Activated CD4-positive, CD25-positive, alpha-beta regulatory T cell treated with anti-CD3 and anti-CD28 coated beads, Interleukin-2, amount 50 U/mL, for 72 hours (primary cell): Measurements from ENCODE around the gene SCYL3.
"Not testable (repeated sequence)": the region's sequence is repeated elsewhere in the genome, so short reads cannot be mapped to it uniquely, and the experiment has no call there.

Experiments
- DNase-seq: peaks from one replicate; pipeline ENCODE4 v3.0.0; 2021

The SCYL3 gene, protein sequence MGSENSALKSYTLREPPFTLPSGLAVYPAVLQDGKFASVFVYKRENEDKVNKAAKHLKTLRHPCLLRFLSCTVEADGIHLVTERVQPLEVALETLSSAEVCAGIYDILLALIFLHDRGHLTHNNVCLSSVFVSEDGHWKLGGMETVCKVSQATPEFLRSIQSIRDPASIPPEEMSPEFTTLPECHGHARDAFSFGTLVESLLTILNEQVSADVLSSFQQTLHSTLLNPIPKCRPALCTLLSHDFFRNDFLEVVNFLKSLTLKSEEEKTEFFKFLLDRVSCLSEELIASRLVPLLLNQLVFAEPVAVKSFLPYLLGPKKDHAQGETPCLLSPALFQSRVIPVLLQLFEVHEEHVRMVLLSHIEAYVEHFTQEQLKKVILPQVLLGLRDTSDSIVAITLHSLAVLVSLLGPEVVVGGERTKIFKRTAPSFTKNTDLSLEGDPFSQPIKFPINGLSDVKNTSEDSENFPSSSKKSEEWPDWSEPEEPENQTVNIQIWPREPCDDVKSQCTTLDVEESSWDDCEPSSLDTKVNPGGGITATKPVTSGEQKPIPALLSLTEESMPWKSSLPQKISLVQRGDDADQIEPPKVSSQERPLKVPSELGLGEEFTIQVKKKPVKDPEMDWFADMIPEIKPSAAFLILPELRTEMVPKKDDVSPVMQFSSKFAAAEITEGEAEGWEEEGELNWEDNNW

DNA sequence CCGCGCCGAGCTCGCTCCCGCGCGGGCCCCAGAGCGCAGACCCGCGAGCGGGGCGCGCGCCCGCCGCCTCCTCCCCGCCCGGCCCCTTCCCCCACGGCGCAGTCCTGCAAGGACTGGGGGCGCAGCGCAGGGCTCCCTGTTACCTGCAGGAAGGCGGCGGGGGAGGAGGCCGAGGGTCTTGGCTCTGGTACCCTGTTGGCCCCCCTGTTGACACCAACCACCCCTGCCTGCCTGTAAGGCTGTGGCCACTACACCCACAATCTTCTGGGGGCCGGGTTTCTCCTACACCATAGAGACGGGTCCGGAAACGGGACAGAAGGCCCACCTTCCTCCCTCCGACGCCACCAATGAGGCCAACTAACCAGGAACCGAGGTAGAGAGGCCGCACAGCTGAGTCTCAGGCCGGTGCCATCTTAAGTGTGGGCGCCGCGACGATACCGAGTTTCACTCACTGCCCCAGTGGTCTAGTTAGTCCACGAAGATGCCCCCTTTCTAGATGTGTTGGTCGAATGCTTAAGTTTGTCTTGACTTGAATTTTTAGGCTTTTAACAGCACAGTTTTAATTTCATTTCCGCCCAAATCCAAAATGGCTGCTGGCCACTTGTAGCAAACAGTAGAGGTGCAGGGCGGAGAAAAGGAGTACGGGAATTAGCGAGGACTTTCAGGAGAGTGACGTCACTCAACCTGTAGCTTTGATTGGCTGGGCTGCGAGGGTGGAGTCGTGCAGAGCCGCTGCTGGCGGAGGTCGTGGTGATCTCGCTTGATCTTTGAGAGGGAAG, at the start of gene SCYL3:
TSS of gene SCYL3 (minus strand) at position 252 of the 779 bp plus-strand sequence. CDS start 5,056 bp downstream, outside the sequence.
- peak; percentile 82 for DNase-seq

DNA sequence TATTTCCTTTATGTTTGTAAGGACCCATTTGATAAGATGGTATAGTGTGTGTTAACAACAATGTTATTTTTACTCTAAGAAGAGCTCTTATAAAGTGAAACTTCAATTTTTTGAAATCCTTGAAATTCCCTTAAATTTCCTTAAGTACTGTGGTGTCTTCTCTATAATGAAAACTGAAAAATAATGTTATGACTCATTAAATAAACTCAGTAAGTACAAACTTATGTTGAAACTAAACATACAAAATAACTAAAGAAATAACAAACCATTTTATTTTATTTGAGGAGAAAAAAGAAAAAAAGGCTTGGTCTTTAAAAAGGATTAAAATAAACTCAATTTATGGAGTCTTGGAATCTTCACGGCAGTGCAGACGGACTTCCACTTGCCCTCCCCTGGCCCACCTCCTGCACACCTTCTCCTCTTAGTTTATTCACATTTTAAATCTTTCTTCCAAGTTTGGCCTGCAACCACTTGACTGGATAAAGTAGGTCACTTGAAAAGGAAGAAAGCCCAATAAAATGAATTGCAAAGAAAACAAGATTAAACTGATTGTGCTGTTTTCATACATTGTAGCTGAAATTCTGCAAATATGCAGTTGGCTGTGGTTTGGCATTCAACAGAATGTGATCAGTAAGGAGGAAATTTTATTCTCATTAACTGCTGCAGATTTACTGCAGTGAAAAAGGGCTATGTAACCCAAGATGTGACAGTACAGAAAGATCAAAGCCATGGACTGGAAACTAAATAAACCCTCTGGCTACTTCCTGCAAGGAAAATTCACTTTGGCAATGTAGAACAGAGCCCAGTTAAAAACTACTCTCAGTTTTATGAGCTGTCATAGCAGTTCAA, 48.5 kb upstream of the SCYL3 start:
- no peak for DNase-seq

DNA sequence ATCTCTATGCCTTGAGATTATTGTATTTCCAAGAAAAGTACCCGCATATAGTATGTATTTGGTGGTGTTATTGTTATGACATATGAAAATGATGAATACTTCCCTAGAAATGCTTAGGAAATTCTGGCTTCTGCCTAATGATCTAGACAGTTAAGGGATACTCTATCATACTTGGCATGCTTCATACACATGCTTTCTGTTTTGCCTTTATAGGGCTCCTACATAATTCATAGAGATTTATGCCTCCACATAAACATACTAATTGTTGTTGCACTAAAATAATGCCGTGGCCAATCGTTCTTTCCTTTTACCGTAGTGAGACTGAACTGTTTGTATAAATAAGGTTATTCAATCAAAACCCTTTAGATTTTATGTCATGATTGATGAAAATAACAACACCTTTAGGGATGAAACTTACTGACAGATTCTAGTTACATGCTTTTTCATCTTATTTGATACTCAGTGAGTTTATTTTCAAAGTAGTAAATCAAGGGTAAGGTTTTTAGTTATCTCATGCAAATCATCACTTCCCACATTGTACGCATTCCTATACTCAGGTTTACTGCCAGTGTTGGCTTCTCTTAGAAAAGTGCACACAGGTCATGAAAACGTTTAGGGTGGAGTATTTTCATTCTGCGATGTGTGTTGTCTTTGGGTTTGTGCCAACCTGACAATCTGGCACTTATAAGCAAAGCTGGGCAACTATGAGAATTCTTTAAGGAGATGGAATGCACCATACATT, 40.5 kb upstream of the SCYL3 start:
- DNase-seq = no peak

DNA sequence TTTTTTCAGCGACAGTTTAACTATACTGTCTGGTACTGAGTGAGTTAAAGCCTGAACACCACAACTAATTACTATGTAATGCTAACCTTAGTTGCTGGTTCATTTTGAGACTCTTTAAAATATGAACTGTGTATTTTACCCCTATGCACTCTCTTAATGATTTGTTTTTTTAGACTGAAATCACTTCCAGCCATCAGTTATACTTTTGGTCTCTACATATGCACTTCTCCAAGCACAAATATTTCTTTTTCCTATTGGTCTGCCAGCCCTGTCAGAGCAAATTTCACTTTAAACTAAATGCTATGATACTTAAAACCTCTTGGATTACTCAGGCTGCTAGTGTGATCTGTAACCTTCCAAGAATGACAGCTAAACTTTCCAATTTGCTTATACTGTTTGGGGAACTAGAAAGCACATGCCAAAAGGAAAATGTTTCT, 38.1 kb upstream of the SCYL3 start:
- DNase-seq = no peak

DNA sequence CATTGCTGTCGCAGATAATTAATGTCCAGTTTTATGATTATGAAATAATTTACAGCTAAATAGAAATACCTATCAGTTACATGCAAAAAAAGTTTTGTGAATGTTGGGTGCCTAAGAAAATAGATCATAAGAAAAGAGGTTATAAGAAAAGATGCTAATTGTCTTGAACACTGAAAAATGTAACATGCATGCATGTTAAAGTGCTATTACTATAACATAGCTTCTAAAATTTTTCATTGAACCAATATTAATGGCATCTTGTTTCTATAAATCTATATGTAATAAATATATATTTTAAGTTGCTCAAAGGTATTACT, 35.5 kb upstream of the SCYL3 start:
- no peak for DNase-seq

DNA sequence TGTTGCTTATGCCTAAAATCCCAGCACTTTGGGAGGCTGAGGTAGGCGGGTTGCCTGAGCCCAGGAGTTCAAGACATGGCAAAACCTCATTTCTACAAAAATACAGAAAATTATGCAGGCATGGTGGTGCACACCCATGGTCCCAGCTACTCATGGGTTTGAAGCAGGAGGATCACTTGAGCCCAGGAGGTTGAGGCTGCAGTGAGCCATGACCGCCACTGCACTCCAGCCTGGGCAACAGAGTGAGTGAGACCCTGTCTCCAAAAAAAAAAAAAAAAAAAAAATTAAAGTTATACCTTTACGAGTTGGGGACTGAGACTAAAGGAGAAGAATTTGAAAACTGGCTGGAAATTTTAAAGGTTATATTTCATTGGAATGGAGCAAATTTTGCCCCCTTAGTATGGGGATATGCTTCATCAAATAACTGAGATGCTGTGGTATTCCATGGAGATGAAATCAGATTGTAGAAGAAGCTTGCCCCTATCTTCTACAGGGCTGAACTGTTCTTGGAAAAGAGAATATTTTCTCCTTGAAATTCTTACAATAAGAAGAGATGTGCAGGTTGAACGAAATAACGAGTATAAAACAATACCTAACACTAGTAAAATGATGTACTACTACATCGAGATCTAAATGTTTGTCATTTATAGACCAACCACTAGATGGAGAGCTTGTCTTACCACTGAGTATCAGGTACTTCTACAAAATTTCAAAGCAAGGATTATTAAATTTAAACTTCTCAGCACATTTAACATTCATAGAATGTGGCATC, 34.9 kb upstream of the SCYL3 start:
- no peak for DNase-seq

DNA sequence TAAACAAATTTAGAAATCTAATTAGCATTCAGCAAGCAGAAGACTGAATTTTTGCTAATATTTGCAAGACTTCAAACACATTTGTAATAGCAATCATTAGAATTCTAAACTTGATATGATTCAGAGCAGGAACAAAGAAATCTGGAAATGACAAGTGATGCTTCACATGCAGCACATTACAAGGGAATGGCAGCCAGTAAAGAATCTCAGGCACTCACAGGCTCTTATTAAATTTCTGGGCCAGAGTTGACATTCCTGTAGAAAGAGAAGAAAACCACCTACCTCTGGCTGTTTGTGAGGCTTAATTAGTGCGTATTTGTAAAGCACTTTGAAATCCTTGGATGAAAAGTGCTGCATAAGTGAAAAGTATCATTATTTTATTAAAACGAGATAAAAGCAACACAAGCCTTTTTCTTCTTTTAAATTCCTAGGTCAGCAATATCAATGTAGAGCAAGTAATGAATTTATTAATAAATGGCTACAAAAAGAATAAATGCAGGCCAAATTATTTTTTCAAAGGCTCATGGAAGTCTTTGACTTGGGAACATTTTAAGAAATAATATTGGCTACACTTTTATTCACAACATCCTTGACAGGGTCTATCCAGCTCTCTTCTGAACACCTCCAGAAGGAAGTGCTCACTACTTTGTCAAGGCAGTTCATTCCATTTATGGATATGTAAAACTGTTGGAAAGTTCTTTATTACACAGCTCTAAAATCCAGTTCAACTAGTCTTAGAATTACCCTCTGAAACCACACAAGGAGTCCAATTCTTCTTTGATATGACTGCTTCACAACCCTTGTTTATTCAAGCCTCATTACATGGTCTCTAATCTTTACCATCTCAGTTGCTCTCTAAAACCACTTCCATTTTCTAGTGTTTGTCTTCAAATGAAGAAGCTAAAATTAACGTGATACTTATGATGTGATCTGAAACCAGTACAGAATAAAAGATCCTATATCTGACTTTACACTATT, 32.1 kb upstream of the SCYL3 start:
- DNase-seq = no peak

DNA sequence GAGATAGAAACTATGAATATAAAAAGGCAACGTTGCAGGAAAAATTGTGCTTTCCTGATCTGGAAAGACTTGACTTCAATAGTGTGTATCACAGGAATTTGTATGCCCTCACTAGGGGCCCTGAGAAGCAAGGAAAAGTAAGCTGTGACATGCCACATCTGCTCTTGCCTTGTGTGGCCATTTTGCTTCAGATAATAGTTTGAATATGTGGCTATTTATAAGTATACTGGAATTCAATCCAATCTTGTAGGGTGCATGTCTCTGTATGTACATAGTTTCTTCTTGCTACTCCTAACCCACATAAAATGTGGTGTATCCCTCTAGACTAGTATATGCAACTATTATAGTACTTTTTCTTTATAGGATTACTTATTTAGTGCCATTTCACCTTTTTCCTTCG, 31.1 kb upstream of the SCYL3 start:
- no peak for DNase-seq

DNA sequence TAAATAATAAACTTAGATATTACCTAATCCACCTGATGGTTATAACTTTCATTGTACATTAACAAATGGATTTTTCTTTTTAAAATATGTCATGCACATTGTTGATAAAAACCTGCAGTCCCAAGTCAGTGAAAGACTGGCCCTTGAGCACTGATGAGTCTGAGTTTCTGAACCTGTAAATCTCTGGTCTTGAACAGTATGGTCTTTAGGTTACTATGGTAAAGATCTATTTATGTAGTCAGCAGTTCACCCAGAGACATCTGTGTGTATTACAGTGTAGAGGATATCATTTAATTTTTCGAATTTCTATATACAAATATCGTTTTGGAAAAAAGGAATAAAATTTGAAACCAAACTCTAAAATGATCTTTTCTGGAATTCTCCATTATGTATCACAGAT, 30.4 kb upstream of the SCYL3 start:
- DNase-seq = no peak

DNA sequence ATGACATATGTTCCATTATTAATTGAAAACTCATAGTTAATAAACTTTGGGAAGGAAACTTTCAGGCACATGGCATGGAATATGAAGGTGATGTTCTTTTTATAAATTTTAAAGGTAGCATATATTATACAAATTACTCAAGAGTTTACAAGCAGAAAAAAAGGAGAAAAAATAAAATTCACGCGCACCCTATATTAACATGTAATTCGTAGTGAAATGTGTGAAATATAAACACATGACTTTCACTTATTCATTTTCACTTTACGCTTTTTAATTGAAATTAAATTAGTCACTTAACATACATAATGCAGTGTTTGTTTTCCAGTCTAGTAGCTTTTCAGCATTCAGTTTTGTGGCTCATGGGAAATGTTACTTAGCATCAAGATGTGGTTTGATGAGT, 27.4 kb upstream of the SCYL3 start:
- DNase-seq = no peak

DNA sequence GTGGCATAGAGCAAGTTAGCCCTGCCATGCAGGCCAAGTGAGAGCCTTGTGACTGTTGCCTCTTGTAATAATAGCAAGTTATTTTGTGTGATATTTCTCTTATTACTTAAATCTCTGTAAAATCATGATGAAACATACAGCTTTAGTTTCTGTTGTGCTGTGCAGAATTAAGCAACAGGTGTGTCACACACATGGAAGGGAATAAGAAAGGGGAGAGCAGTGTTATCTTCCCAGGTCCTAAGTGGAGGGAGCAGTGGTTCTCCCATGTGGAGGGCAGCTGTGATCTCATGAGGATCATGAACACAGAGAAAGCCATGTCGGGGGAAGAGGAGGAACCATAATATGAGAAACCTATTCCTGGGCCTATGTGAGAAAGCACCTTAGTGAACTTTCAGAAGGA, 25.2 kb upstream of the SCYL3 start:
- no peak for DNase-seq

DNA sequence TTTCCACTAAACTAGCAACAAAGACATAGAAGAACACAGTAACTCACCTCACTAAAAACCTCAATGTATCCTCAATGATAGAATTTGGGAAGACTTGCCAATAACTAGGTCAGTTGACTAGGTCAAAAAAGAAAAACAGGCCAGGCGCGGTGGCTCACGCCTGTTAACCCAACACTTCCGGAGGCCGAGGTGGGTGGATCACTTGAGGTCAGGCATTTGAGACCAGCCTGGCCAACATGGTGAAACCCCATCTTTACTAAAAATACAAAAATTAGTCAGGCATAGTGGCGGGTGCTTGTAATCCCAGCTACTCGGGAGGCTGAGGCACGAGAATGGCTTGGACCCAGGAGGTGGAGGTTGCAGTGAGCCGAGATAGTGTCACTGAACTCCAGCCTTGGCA, 24.5 kb upstream of the SCYL3 start:
- not testable (repeated sequence) for DNase-seq

DNA sequence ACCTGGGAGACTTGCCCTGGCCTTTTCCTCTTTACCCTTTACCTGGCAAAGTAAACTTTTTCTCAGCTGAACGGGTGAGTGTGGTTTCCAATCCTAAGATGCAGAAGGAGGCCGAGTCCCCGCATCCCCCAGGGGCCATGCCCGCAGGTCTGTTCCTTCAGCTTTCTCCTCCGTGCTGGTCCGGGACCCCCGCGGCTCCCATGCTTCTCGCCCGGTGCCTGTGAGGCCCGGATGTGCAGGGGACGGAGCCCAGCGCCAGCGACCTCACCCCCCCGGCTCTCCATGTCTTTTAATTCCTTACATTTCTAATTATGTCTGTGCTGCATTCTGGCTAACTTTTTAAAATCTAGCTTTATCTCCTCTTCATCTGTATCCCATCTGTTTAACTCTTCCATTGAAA, 21.5 kb upstream of the SCYL3 start:
- no peak for DNase-seq

DNA sequence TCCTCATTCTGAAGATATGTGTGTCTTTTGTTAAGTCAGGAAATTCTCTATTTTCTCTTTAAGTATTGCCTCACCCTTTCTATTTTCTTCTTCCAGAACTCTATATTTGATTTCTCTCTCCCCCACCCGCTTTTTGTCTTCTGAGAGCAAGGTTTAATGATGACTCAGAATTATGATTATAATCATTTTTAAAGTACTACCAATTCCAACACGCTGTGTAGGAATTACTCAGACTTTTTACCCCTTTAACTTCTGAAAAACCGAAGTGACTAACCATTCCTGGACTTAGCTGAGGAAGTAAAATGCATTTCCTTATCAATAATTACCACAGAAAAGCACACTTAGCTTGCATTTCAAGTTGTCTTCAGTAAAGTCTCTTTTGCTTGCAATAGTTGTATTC, 20.8 kb upstream of the SCYL3 start:
- no peak for DNase-seq

DNA sequence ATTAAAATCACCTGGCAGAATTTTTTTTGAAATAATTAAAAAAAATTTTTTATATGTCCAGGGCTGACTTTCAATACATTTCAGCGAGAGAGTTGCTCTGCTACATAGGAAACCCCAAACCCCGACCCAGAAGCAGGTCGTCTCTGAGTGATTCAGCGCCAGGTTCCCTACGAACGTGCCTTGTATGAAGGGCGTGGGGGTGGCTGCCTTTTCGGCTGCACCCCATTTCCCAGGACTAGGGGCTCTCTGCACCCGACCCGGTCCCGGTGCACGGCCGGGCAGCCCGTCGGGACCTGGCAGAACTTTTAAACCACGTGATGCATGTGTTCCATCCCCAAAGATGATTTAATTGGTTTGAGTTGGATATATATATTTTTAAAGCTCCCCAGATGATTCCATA, 15.8 kb upstream of the SCYL3 start:
- no peak for DNase-seq

DNA sequence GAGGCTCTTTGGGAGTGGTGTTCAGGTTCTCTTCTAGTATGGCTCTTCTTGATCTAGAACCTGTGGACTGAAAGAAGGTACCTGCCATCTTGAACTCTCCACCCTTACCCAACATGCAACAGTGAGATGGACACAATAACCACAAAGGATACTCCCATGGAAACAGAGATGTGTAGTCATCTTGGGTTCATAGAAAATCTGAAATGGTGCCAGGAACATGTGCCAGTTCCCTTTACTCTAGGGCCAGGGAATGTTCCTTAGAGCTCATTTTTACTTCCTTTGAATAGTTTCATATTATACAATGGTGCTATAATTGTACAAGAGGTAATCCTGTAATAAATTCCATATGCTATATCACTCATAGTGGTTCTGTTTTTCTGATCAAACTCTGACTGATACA, 13.2 kb upstream of the SCYL3 start:
- DNase-seq = no peak

DNA sequence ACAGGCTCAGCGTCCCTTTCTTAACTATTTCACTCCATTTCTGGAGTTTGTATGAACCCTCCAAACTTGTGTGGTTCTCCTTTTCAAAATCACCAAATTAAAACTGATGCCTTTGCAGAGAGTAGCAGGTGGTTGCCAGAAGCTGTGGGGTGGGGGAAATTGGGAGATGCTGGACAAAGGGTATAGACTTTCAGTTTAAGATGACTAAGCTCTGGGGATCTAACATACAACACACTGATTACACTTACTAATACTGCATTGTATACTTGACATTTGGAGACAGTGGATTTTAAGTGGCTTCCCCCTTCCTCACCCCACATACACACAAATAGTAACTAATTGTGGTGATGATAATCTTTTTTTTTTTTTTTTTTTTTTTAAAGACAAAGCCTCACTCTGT, 11.1 kb upstream of the SCYL3 start:
- DNase-seq = no peak

DNA sequence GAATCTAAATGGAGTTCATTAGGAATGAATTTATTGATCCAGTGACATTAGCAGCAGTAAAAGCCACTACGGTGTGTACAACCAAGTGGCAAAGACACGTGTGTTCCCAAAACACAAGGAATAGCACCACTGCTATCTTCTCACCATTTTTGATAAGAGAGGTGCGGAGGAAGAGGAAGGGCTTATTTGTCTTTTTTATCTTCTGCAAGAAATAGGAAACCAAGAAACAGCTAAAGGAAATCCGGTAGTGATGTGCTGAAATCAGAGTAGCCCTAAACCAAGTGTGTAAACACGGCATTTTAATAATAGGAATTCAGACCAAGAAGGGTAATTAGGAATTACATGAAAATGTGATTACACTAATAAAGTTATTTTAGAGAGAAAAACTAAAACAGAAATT, 9.1 kb upstream of the SCYL3 start:
- DNase-seq = no peak

DNA sequence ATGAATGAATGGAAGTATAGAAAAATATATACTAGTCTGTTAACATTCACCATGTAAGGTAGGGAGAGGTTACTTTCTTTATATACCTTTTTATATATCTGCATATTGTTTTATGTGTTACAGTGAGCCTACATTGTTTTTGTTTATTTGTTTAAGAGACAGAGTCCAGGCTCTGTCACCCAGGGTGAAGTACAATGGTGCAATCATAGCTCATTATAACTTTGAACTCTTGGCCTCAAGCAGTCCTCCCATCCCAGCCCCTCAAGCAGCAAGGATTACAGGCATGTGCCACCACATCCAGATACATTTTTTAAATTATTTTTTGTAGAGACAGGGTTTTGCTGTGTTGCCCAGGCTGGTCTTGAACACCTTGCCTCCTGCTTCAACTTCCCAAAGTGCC, 7.4 kb upstream of the SCYL3 start:
- DNase-seq = no peak

DNA sequence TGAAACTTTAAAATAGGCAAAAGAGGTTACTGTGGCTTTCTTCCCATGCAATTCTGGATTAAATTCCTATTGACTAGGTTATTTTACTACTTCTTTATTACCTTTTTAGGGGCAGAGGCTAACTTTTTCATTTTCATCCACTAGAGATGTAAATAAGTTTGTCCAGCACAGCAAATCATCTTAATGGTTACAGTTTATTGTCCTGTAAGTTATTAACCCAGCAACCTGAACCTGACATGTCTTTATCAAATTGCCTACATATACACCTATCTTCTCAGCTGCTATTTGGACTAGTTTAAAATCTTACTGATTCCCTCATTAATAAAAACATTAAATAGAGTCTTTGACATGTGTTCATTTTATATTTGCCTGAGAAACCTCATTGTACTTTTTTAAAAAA, 6.9 kb upstream of the SCYL3 start:
- no peak for DNase-seq
